Vagina (tissue), 2 donors: ENCODE results near the gene IL6R. TPM values are rescaled to one million over a fixed set of nuclear protein-coding genes. Genes with fewer than 3 reads are reported as not detected.
"Not testable (repeated sequence)": the region's sequence is repeated elsewhere in the genome, so short reads cannot be mapped to it uniquely, and the experiment has no call there.

Source experiments
- DNase-seq, 2 donors: peaks; one replicate each; pipeline ENCODE4 v3.0.0-alpha.2; 2017; ENCODE audit errors: extremely low spot score in 2 of 2
- H3K27ac ChIP-seq: fragments of 200-600 bp; sonication (generic); one replicate; pipeline ENCODE4 v1.5.1; 2019
- H3K27me3 ChIP-seq: fragments of 200-600 bp; sonication (generic); one replicate; pipeline ENCODE4 v1.5.1; 2019
- H3K36me3 ChIP-seq, 2 donors: fragments of 200-600 bp; sonication (generic); one replicate each; pipeline ENCODE4 v1.5.1; 2017 to 2019
- H3K4me1 ChIP-seq: fragments of 200-600 bp; sonication (generic); one replicate; pipeline ENCODE4 v1.5.1; 2019
- H3K4me3 ChIP-seq, 2 donors: fragments of 200-600 bp; sonication (generic); 1 replicate in 1 of 2; 2 replicates in 1 of 2; pipeline ENCODE4 v1.5.1; 2016 to 2019
- H3K9me3 ChIP-seq: fragments of 200-600 bp; sonication (generic); one replicate; pipeline ENCODE4 v1.5.1; 2019
- CTCF ChIP-seq, 3 experiments: fragments of 450-650 bp in 2 of 3; fragments of 200-600 bp in 1 of 3; sonication (generic) in 1 of 3; IDR thresholded peaks; one replicate each; pipeline ENCODE4 v1.5.1; 2017 to 2019; ENCODE audit warnings: antibody characterized with exemption in 3 of 3, mild to moderate bottlenecking in 2 of 3, moderate library complexity in 2 of 3
- POLR2A ChIP-seq, 2 donors: fragments of 450-650 bp; IDR thresholded peaks; one replicate each; pipeline ENCODE4 v1.6.1; 2017; ENCODE audit warnings: antibody characterized with exemption in 2 of 2, mild to moderate bottlenecking in 2 of 2, moderate library complexity in 2 of 2
- POLR2AphosphoS5 ChIP-seq, 2 donors: sonication (generic); formaldehyde crosslinking; IDR thresholded peaks; one replicate each; pipeline ENCODE4 v1.9.0; 2017; ENCODE audit warnings: antibody characterized with exemption in 2 of 2, mild to moderate bottlenecking in 2 of 2, low read depth in 1 of 2; ENCODE audit not compliant: insufficient read depth in 1 of 2
- intact Hi-C: fragments of 100-400 bp; cut with DNase I; formaldehyde crosslinking; loops from one replicate; pipeline ENCODE4 v1.15.1; 2023
- total RNA-seq: library from RNA; depleted of rRNA; stranded (reverse); fragments of >200 nt; gene quantifications from one replicate; pipeline ENCODE4 v1.2.3, GENCODE V29; 2016

The IL6R gene
- total RNA-seq = 50.8 TPM

- H3K4me1 ChIP-seq = peaks cover 45% of the 10 kb centered on the region
- intact Hi-C loops = loop anchor here (5.0 to 10.0 kb wide), 2 partner anchors 78 to 150 kb away; partner anchors contain the start of genes ATP8B2 and UBE2Q1
Measured at GRCh38 chr1:154404984-154405746, at the start of gene IL6R. IL6R (plus strand) TSS chr1:154405343; CDS start chr1:154405630, 287 bp downstream.

GRCh38 chr1:154358519-154358918 lies 46.6 kb upstream of the IL6R start:
- no peaks in the 10 kb centered on the region for H3K27me3 ChIP-seq
- no peak overlapping the region for H3K27ac ChIP-seq
- no peak overlapping the region for H3K4me3 ChIP-seq
- H3K9me3 ChIP-seq = no peaks in the 10 kb centered on the region
- intact Hi-C loops = no loop called here
- TF ChIP-seq POLR2AphosphoS5 (IDR thresholded peaks at IDR 0.05; ENCODE audit: insufficient read depth in 1 of 2, low read depth in 1 of 2) = no peak
- no peak for TF ChIP-seq CTCF (IDR thresholded peaks at IDR 0.05)
- no peak for TF ChIP-seq POLR2A (IDR thresholded peaks at IDR 0.05)
- peaks cover 6% of the 10 kb centered on the region for H3K4me1 ChIP-seq
- DNase-seq = no peak
- H3K36me3 ChIP-seq = no peaks in the 10 kb centered on the region

More at GRCh38 chr1:154404984-154405746, at the start of gene IL6R:
- DNase-seq = peak in 1 of 2 donors; percentile 97
- Histone ChIP-seq H3K27ac (peak within 1 kb of the TSS; percentile 95), H3K9me3 (no peaks in the 10 kb centered on the region), H3K36me3 (no peaks in the 10 kb centered on the region), H3K4me3 (peak within 1 kb of the TSS; percentile 55 to 79), H3K27me3 (no peaks in the 10 kb centered on the region)
- TF ChIP-seq POLR2AphosphoS5 (IDR thresholded peaks at IDR 0.05; ENCODE audit: insufficient read depth in 1 of 2, low read depth in 1 of 2) (peak; percentile 94 to 98), POLR2A (IDR thresholded peaks at IDR 0.05) (peak in 1 of 2 donors; percentile 85), CTCF (IDR thresholded peaks at IDR 0.05) (peak in 2 of 3 experiments; percentile 17 to 63)

- Histone ChIP-seq H3K4me1 (no peaks in the 10 kb centered on the region), H3K27me3 (no peaks in the 10 kb centered on the region), H3K36me3 (no peaks in the 10 kb centered on the region), H3K9me3 (no peaks in the 10 kb centered on the region), H3K27ac (no peak overlapping the region), H3K4me3 (no peak overlapping the region)
- no peak for DNase-seq
- intact Hi-C loops = no loop called here
- no peak for TF ChIP-seq POLR2A (IDR thresholded peaks at IDR 0.05)
- TF ChIP-seq CTCF (IDR thresholded peaks at IDR 0.05) = no peak
- TF ChIP-seq POLR2AphosphoS5 (IDR thresholded peaks at IDR 0.05; ENCODE audit: insufficient read depth in 1 of 2, low read depth in 1 of 2) = no peak
Measured at GRCh38 chr1:154360288-154360687, 44.9 kb upstream of the IL6R start.

GRCh38 chr1:154360881-154361280 lies 44.3 kb upstream of the IL6R start:
- H3K27ac ChIP-seq, H3K27me3 ChIP-seq, intact Hi-C loops, H3K36me3 ChIP-seq, H3K4me3 ChIP-seq, DNase-seq, H3K9me3 ChIP-seq, H3K4me1 ChIP-seq: not testable (repeated sequence)

GRCh38 chr1:154361357-154361756 lies 43.8 kb upstream of the IL6R start:
- TF ChIP-seq CTCF (IDR thresholded peaks at IDR 0.05) (no peak), POLR2A (IDR thresholded peaks at IDR 0.05) (no peak), POLR2AphosphoS5 (IDR thresholded peaks at IDR 0.05; ENCODE audit: insufficient read depth in 1 of 2, low read depth in 1 of 2) (no peak)
- H3K36me3 ChIP-seq = no peaks in the 10 kb centered on the region
- no peaks in the 10 kb centered on the region for H3K4me1 ChIP-seq
- H3K27ac ChIP-seq = no peak overlapping the region
- no peaks in the 10 kb centered on the region for H3K27me3 ChIP-seq
- no peak overlapping the region for H3K4me3 ChIP-seq
- no peak for DNase-seq
- intact Hi-C loops = no loop called here
- H3K9me3 ChIP-seq = no peaks in the 10 kb centered on the region
